Lower leg skin (tissue), 3 donors: Measurements from ENCODE around the gene ABHD16A.

ENCODE experiments used
- CTCF ChIP-seq, 3 donors: fragments of 450-650 bp; IDR thresholded peaks; one replicate each; pipeline ENCODE4 v1.5.1; 2016; ENCODE audit warnings: antibody characterized with exemption in 3 of 3, mild to moderate bottlenecking in 3 of 3, moderate library complexity in 2 of 3
- POLR2A ChIP-seq, 2 donors: fragments of 450-650 bp; IDR thresholded peaks; one replicate each; pipeline ENCODE4 v1.6.1; 2016 to 2017; ENCODE audit warnings: antibody characterized with exemption in 2 of 2, mild to moderate bottlenecking in 1 of 2, moderate library complexity in 1 of 2

GRCh38 chr6:31734821-31735406, 31.8 kb upstream of the ABHD16A start:
- TF ChIP-seq CTCF (IDR thresholded peaks at IDR 0.05) (no peak), POLR2A (IDR thresholded peaks at IDR 0.05) (no peak)
